HG03342 (cell line): ENCODE measurements around the gene IRF7.

Experiments used
- ATAC-seq: cut with Tn5 transposase; IDR thresholded peaks from one replicate; pipeline ENCODE4 v1.9.1; 2021; ENCODE audit warnings: mild to moderate bottlenecking, moderate library complexity; ENCODE audit not compliant: unreplicated experiment

Gene IRF7

DNA sequence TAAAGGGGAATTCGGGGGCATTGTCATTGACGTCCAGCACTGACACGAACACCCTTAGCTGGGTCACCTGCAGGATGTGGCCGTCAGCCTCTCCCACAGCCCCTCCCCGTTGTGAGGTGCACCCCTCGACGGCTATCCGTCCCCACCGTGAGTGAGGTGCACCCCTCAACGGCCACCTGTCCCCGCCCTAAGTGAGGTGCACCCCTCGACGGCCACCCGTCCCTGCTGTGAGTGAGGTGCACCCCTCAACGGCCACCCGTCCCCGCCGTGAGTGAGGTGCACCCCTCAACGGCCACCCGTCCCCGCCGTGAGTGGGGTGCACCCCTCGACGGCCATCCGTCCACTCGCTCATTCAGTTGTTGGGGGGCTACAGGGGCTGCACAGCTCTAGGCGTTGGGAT lies 6.1 kb upstream of the IRF7 start:
- no peak for ATAC-seq

DNA sequence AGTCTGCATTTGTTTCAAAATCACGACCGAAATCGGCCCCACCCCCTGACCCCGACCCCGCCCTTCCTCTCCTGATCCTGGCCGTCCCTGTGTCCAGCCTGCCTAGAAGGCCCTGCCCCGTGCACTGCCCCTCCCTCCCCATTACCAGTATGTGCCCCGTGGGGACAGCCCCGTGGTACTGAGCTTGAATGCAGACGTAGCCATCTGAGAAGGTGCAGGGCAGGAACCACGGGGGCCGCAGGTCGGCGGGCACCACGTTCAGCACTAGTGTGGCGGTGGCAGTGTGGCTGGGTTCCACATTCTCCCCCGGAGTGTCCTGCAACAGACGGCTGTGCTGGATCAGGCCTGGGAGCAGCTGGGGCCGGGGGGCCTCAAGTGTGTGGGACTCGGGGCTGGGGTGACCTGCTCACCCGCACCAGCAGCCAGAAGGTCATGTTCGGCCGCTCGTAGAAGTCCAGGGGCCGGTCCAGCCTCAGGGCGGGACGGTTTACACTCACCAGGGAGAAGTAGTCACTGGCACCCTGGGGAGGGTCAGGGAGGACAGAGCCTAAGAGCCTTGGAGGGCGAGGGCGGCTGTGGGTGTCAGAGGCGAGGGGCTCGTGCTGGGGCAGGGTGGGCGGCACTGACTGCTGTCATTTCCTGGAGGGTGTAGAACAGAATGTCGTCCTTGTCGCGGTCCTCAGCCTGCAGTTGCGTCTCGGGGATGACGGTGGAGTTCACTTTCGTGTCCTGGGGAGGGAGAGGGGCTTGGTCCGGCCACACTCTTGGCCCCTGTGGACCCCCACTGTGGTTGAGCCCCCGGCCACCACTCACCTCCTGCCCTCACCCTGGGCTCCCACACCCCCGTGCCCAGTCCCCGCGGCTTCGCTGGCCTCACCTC lies 5.4 kb upstream of the IRF7 start:
- no peak for ATAC-seq

DNA sequence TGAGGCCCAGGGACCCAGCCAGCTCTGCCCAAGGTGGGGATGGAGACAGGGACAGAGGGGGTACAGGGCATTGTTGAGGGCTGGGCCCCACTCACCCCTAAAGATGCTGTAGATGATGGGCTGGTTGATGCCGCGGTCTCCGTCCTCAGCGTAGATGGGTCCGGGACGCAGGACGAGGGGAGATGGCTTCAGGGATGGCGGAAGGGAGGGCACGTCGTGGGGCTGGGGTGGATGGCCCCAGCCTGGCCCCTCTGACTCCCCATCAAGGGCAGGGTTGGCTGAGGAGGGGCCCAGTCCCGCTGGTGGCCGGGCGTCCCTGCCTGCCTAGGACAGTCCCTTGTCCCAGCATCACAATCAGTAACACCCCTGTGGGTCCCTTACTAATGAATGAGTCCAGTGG lies 4.5 kb upstream of the IRF7 start:
- ATAC-seq: no peak

DNA sequence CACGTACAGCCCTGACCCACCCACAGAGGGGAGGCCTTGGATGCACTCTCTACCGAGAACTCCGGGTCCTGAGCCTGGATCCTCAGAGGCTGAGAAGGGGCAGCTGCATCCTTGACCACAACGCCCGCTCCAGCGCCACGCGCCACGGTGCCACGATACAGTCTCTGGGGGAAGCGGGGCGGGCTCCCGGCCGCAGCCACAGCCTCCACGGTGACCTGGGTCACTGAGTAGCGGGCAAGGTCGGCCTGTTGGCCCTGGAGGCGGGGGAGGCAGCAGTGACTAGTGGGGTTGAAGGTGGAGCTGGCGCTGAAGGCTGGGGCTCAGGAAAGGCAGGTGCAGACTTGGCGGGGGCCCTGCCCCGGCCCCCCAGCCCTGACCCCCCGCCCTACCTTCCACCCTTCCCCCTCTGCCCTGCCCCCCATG lies 3.9 kb upstream of the IRF7 start:
- no peak for ATAC-seq

DNA sequence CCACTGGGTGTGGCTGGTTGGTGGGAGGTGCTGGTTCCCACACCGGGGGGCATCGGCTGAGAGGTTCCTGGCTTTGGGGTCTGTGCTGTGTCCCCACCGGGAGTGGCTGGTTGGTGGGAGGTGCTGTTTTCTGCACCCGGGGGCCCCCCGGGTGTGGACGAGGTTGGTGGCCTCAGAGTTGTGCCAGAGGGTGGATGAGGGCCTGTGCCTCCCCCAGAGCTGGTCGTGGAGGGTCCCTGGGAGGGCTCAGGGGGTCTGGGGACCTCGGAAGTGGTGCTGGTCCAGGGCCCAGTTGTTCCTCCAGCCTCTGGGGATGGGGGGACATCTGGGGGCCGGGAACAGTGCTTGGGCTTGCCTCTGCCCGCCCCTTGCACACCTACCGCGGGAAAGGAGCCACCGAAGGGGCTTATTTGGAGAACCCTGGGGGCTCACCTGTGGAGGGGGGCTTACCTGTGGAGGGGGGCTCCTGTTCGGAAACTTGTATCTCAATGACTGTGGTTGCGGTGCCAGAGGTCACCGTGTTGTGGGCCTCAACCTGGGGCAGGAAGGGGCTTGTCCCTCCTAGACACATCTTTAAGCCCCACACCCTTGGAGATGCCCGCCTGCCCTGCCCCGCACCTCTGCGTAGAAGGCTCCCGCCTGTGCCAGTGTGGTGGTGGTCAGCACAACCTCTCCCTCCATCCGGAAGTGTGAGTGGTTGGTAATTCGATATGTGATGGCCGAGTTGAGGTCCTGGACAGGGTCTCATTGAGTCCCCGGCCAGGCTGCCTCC lies 3.3 kb upstream of the IRF7 start:
- no peak for ATAC-seq

DNA sequence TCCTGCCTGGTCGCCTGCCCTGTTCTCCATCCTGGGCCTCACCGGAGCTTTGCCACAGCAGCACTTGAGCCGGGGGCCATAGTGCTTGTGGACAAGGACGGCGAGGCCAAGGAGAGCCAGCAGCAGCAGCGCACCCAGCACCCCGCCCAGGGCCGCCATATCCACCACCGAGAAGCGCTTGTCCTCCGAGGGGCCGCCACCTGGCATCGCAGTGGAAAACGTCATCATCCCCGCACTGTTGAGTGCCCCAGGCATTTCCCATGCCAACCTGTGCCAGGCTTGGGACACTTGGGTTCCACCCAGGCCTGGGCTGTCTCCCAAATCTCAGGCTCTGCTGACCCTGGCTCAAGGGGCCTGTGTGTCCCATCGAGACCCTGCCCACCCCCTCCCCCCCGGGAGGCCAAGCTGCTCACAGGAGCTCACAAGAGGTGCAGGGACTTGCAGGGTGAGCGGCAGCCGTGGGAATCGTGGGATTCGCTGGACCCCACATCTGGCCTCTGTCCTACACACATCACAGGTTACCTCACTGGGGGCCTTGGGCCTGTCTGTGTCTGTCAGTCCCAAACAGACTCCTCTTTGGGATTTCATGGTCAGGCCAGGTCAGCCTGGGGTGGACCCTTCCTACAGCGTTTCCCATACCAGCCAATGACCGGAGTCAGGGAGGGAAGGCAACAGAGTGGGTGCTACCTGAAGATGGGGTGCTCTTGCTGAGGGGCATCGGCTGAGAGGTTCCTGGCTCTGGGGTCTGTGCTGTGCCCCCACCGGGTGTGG lies 2.3 kb upstream of the IRF7 start:
- no peak for ATAC-seq

DNA sequence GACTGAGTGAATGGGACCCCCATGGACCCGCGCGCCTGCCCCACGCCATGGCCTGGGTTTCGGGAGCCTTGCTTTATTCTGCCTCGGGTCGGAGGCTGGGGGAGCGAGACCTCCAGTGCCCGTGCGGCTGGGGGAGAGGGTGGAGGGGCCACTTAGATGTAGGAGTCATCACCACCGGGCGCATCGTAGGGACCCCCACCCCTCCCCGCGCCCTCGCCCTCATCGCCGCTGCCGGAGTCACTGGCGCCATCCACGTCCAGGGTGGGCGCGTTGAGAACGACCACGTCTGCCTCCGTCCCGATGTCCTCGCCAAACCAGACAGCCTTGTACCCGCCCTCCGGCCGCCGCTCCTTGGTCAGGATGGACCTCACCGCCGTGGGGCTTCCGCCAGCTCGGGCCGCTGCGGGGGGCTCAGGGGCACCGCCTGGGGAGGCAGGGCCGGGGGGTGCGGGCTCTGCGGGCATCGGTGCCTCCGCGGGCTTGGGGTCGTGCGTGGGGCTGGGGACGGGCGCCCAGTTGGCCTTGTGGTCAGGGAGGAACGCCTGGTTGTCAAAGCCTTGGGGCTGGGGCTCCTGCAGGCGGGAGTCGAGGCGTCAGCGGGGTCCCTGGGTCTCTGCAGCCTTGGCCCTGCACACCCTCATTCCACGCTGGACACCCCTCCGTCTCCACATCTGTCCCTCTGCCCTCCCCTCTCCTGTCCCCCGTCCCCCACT lies 1.6 kb upstream of the IRF7 start:
- no peak for ATAC-seq

DNA sequence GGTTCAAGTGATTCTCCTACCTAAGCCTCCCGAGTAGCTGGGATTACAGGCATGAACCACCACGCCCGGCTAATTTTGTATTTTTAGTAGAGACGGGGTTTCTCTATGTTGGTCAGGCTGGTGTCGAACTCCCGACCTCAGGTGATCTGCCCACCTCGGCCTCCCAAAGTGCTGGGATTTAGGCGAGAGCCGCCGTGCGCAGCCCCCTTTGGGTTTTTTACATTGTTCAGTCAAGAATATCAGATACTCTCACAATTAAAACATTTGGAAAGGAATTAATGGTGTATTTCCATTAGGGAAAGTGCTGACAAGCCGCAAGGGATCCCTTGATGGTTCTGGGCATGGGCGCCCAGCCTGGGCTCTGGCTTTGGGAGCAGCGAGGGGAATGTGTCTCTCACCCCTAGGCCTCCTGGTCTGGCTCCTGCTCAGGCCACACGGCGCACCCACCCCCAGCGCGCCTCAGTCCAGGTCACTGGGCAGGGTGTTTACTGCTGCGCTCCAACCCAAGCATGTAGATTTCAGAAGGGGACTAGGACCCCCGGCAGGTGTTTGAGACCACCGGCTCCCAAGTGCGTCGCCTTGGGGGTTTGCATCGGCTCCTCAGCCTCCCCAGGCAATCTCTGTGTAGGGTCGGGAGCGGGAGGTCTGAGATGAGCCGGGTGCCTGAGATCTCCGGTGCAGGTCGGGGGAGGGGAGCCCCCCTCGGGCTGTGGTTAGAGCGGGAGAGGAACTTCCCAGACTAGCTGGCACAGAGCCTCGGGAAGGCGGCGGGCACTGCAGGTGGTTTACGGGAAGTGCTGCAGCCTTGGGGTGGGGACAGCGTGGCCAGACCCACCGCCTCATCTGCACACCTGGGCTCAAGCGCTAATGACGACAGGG lies 809 bp upstream of the IRF7 start:
- ATAC-seq: no peak

DNA sequence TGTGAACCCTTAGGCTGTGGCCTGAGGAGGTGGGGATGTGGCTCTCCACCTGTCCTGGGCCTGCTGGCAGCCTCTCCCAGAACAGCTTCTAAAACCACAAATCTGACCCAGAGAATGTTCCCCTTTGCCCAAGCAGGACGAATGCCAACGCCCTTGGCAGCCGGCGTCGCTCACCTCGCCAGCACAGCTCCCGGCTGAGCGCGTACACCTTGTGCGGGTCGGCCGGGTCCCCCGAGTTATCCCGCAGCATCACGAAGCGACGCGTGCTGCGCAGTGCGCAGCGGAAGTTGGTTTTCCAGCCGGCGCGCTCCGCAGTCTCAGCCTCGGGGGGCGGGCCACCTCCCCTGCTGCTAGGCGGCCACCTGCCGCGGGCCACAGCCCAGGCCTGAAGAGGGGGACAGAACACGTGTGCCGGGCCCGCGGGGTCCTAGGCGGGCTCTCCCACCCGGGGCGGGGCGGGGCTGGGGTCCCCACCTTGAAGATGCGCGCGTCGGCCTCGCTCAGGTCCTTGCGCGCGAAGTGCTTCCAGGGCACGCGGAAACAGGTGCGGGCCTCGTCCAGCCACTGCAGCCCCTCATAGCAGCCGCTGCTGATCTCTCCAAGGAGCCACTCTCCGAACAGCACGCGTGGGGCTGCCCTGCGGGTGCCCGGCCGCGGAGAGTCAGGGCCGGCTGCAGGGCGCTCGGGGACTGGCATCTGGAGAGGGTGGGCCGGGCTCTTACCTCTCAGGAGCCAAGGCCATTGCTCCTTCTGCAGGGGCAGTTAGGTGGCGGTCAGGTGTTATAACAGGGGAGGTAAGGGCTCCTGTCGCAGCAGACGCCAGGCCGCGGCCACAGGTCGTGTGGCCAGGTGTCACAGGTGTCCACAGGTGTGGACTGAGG lies 887 bp downstream of the IRF7 start:
- ATAC-seq: peak; percentile 1

DNA sequence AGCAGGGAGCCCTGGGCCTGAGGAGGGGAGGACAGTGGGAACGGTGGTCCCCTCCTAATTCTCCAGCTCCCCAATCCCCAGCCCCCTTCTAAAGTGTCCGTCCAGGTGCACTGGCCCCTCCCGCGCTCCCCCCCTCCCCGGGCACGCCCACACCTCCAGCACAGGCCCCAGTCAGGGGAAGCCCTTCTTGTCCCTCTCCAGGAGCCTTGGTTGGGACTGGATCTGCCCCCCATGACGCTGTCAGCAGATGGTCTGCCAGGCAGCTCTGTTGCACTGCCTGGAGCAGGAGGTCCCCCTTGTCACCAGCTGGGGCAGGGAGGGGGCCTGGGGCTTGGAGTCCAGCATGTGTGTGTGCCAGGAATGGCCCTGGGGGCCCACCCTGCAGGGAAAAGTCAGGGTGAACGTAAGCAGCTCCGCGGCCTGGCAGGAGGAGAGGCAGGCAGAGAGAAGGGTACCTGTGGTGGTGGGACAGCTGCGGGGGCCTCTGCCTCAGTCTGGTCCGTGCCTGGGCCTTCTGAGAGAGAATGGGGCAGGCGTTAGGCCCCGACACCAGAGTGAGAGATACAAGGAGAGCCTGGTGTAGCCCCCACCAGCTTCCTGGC lies 1.6 kb downstream of the IRF7 start:
- ATAC-seq: no peak

DNA sequence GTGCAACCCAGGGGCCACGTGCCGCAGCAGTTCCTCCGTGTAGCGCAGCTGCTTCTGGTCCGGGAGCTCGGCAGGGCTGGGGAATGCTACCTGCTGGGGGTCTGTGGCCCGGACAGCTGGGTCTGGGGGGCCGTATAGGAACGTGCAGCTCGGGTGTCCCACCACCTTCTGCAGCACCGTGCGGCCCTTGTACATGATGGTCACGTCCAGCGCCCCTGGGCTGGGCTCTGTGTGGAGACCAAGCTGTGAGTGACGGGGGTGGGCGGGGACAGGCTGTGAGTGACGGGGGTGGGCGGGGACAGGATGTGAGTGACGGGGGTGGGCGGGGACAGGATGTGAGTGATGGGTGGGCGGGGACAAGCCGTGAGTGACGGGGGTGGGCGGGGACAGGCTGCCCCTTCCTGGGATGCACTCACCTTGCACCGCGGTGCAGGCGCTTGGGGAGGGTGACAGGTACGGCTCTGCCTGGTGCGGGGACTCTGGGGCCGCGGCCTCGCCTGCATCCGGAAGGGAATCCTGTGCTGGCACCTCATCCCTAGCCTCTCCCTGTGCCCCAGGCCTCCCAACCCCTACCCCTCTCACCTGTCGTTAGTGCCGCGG lies 2.3 kb downstream of the IRF7 start:
- ATAC-seq: no peak

DNA sequence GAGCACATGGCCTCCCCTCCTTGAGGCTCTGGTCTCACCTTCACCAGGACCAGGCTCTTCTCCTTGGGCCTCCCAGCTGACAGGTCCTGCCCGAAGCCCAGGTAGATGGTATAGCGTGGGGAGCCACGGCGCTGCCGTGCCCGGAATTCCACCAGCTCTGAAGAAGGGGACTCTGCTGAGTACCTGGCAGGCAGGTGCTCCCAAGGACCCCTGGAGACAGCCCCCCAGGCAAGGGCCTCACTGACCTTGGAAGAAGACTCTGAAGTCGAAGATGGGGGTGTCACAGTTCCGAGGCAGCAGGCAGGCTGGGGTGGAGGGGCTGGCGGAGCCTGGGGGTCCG lies 2.8 kb downstream of the IRF7 start:
- no peak for ATAC-seq

DNA sequence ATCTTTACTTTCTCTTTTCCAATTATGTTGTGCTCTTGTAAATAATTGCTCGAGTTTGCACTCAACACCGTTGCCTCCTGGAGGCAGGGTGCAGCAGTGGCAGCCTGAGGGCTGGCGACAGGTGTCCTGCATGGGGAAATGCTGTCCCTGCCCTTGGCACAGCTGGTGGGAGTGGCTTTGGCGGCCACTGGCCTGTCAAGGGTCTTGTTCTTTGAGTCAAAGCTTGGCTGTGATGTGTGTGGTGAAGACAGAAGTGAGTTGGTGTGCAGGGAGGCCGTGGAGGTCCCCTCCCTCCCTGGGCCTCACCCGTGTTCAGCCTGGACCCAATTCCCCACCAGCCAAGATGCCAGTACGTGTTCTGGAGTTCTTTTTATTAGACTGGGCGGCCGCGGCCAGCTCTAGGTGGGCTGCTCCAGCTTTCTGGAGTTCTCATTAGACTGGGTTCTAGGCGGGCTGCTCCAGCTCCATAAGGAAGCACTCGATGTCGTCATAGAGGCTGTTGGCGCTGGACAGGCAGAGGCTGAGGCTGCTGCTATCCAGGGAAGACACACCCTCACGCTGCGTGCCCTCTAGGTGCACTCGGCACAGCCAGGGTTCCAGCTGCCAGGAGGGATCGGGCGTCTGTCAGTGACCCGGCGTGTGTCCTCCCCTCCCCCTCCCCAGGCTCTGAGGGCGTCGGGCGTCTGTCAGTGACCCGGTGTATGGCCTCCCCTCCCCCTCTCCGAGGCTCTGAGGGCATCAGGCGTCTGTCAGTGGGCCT lies 3.4 kb downstream of the IRF7 start:
- ATAC-seq: no peak

DNA sequence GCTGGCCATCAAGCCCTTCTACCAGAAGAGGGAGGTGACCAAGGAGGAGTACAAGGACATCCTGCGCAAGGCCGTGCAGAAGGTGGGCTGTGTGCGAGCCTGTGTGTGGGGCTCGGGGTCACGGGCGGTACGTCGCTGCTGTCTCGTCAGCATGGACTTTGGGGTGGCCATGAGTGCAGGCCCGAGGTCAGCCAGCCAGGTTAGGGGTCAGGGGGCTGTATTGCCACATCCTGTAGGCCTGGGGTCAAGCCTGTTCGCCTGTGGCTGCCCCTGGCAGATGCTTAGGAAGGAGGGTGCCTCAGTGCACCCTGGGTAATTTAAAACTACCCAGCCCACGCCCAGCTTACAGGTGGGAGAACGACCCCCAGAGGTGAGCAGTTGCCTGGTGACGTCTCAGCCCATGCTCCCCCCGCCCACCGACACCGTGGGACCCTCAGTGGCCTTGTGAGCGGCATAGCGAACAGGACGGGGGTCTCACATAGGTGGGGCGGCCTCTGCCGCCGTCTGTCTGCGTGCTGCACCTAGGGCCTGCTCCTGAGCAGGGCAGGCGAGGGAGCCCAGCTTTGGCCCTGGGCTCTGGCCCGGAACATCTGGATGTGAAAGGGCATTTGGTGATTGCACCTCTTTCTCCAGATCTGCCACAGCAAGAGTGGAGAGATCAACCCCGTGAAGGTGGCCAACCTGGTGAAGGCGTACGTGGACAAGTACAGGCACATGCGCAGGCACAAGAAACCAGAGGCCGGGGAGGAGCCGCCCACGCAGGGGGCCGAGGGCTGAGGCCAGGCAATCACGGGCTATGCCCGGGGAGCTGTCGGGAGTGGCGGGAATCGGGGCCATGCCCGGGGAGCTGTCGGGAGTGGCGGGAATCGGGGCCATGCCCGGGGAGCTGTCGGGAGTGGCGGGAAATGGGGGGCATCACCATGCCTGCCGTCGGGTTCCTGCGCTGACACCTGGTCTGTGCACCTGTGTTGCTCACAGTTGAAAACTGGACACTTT lies 4.5 kb downstream of the IRF7 start:
- no peak for ATAC-seq

DNA sequence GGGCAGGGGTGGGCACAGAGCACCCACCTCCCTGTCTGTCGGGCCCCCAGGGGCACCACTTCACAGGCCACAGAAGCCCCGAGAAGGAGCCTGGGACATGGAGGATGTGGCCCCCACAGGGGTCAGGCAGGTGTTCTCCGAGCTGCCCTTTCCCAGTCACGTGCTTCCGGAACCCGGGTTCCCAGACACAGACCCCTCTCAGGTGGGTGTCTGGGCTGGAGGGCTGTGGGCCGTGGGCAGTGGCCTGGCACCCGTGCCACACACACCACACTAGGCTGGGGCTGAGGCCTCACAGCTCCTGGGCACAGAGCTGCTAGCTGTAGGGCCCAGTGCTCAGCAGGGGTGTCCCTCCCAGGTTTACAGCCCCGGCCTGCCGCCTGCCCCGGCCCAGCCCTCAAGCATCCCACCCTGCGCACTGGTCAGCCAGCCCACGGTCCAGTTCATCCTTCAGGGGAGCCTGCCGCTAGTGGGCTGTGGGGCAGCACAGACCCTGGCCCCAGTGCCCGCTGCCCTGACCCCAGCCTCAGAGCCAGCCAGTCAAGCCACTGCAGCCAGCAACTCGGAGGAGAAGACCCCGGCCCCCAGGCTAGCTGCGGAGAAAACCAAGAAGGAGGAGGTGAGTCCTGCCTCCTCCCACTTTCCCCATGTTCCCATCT lies 5.5 kb downstream of the IRF7 start:
- no peak for ATAC-seq

DNA sequence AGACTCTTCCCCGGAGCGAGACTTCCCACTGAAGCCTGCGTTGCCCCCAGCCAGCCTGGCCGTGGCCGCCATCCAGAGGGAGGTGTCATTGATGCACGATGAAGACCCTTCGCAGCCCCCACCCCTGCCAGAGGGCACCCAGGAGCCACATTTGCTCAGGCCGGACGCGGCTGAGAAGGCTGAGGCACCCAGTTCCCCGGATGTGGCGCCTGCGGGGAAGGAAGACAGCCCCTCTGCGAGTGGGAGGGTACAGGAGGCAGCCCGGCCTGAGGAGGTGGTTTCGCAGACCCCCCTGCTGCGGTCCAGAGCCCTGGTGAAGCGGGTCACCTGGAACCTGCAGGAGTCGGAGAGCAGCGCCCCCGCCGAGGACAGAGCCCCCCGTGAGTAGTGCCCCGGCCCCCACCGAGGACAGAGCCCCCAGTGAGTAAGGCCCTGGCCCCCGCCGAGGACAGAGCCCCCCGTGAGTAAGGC lies 6.4 kb downstream of the IRF7 start:
- ATAC-seq: no peak
